HepG2 (cell line): ENCODE measurements around the gene PMPCB.
"Not testable (repeated sequence)": the region's sequence is repeated elsewhere in the genome, so short reads cannot be mapped to it uniquely, and the experiment has no call there.

Experiments used
- POLR2AphosphoS5 ChIP-seq: IDR thresholded peaks from 2 replicates; pipeline ENCODE4 v1.6.1; 2012; ENCODE audit warnings: low read depth, low read length
- RBFOX2 ChIP-seq: fragments of 200-400 bp; formaldehyde crosslinking; IDR thresholded peaks from 2 replicates; pipeline ENCODE4 v1.6.1; 2017; ENCODE audit warnings: low read depth, mild to moderate bottlenecking, low read length
- RXRA ChIP-seq: sonication (generic); formaldehyde crosslinking; IDR thresholded peaks from 2 replicates; pipeline ENCODE4 v1.5.1; 2020; ENCODE audit warnings: missing genetic modification reagents
- TF ChIP-seq, protein P1 (sequence below): sonication (generic); formaldehyde crosslinking; IDR thresholded peaks from 2 replicates; pipeline ENCODE4 v1.8.0; 2022; ENCODE audit warnings: mild to moderate bottlenecking, missing genetic modification reagents
- TF ChIP-seq, protein P2 (sequence below): sonication (generic); formaldehyde crosslinking; IDR thresholded peaks from 2 replicates; pipeline ENCODE4 v1.5.0; 2020; ENCODE audit warnings: missing genetic modification reagents, mild to moderate bottlenecking, borderline replicate concordance

GRCh38 chr7:103264054-103264453 lies 33.2 kb upstream of the PMPCB start:
- TF ChIP-seq, protein P1, sequence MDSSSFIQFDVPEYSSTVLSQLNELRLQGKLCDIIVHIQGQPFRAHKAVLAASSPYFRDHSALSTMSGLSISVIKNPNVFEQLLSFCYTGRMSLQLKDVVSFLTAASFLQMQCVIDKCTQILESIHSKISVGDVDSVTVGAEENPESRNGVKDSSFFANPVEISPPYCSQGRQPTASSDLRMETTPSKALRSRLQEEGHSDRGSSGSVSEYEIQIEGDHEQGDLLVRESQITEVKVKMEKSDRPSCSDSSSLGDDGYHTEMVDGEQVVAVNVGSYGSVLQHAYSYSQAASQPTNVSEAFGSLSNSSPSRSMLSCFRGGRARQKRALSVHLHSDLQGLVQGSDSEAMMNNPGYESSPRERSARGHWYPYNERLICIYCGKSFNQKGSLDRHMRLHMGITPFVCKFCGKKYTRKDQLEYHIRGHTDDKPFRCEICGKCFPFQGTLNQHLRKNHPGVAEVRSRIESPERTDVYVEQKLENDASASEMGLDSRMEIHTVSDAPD (CRISPR knock-in tag): not testable (repeated sequence)
- TF ChIP-seq, protein P2, sequence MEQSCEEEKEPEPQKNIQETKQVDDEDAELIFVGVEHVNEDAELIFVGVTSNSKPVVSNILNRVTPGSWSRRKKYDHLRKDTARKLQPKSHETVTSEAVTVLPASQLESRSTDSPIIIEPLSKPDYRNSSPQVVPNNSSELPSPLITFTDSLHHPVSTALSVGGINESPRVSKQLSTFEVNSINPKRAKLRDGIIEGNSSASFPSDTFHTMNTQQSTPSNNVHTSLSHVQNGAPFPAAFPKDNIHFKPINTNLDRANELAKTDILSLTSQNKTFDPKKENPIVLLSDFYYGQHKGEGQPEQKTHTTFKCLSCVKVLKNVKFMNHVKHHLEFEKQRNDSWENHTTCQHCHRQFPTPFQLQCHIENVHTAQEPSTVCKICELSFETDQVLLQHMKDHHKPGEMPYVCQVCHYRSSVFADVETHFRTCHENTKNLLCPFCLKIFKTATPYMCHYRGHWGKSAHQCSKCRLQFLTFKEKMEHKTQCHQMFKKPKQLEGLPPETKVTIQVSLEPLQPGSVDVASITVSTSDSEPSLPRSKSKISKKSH (CRISPR knock-in tag): not testable (repeated sequence)
- TF ChIP-seq POLR2AphosphoS5; RBFOX2; RXRA (CRISPR knock-in tag): not testable (repeated sequence)
